Hematopoietic multipotent progenitor cell treated with erythropoietin and hydrocortisone succinate and interleukin-3 and kit ligand, for 15 days (in vitro differentiated cells): ENCODE data around the gene SLC1A2.
A peak's percentile ranks its signal among the peaks of the same experiment; 100 is the strongest.
"Not testable (repeated sequence)": the region's sequence is repeated elsewhere in the genome, so short reads cannot be mapped to it uniquely, and the experiment has no call there.

Experiments used
- DNase-seq: peaks from one replicate; pipeline ENCODE4 v3.0.0-alpha.2; 2015; ENCODE audit warnings: low spot score

Gene SLC1A2

GRCh38 chr11:35242412-35243242, 176.7 kb downstream of the SLC1A2 start:
- DNase-seq = no peak

- no peak for DNase-seq
These were observed 177.8 kb downstream of the SLC1A2 start for GRCh38 chr11:35241531-35241930.

GRCh38 chr11:35241083-35241482, 178.3 kb downstream of the SLC1A2 start:
- DNase-seq = no peak

- no peak for DNase-seq
These were observed 179.8 kb downstream of the SLC1A2 start for GRCh38 chr11:35239471-35240075.

- no peak for DNase-seq
These were observed 180.5 kb downstream of the SLC1A2 start for GRCh38 chr11:35238882-35239281.

GRCh38 chr11:35237860-35238715, 181.3 kb downstream of the SLC1A2 start:
- peak; percentile 80 for DNase-seq

GRCh38 chr11:35237351-35237750, 182.0 kb downstream of the SLC1A2 start:
- no peak for DNase-seq

- no peak for DNase-seq
These were observed 182.7 kb downstream of the SLC1A2 start for GRCh38 chr11:35236667-35237003.

GRCh38 chr11:35235936-35236666, 183.3 kb downstream of the SLC1A2 start:
- DNase-seq = no peak

GRCh38 chr11:35235498-35235897, 183.9 kb downstream of the SLC1A2 start:
- no peak for DNase-seq

GRCh38 chr11:35235157-35235468, 184.2 kb downstream of the SLC1A2 start:
- no peak for DNase-seq

GRCh38 chr11:35234460-35235156, 184.8 kb downstream of the SLC1A2 start:
- no peak for DNase-seq

- DNase-seq = no peak
These were observed 185.8 kb downstream of the SLC1A2 start for GRCh38 chr11:35233518-35233917.

- no peak for DNase-seq
These were observed 186.4 kb downstream of the SLC1A2 start for GRCh38 chr11:35232891-35233330.

GRCh38 chr11:35231076-35231860, 188.1 kb downstream of the SLC1A2 start:
- DNase-seq = no peak

- DNase-seq = no peak
These were observed 189.0 kb downstream of the SLC1A2 start for GRCh38 chr11:35230388-35230787.

- no peak for DNase-seq
These were observed 191.0 kb downstream of the SLC1A2 start for GRCh38 chr11:35228328-35228725.

GRCh38 chr11:35227576-35228327, 191.6 kb downstream of the SLC1A2 start:
- no peak for DNase-seq

- not testable (repeated sequence) for DNase-seq
These were observed 192.6 kb downstream of the SLC1A2 start for GRCh38 chr11:35226756-35227155.

GRCh38 chr11:35225946-35226520, 193.3 kb downstream of the SLC1A2 start:
- no peak for DNase-seq
